NCI-H2081 (cell line): Measurements from ENCODE around the gene IMPA2.
"Not testable (repeated sequence)": the region's sequence is repeated elsewhere in the genome, so short reads cannot be mapped to it uniquely, and the experiment has no call there.

ENCODE experiments used
- DNase-seq, 2 experiments: peaks; one replicate each; lab custom pipeline; 2025; lab: John Stamatoyannopoulos, UW

The IMPA2 gene

GRCh38 chr18:12029786-12030584 is 48.7 kb downstream of the IMPA2 start:
- no peak for DNase-seq

GRCh38 chr18:12030670-12031069 is 49.4 kb downstream of the IMPA2 start:
- no peak for DNase-seq

GRCh38 chr18:12031181-12031580 is 49.9 kb downstream of the IMPA2 start:
- no peak for DNase-seq

GRCh38 chr18:12031846-12032245 is 50.5 kb downstream of the IMPA2 start:
- DNase-seq = no peak

- DNase-seq = no peak
These were observed 51.7 kb downstream of the IMPA2 start for GRCh38 chr18:12032786-12033642.

- DNase-seq = no peak
These were observed 52.3 kb downstream of the IMPA2 start for GRCh38 chr18:12033643-12034025.

GRCh38 chr18:12034241-12035100 is 53.2 kb downstream of the IMPA2 start:
- no peak for DNase-seq

- DNase-seq = no peak
These were observed 54.2 kb downstream of the IMPA2 start for GRCh38 chr18:12035481-12035880.

GRCh38 chr18:12036201-12036751 is 55.0 kb downstream of the IMPA2 start:
- DNase-seq = no peak

- DNase-seq = no peak
These were observed 56.9 kb downstream of the IMPA2 start for GRCh38 chr18:12038082-12038638.

- DNase-seq = peak; percentile 30 to 58
These were observed 57.6 kb downstream of the IMPA2 start for GRCh38 chr18:12038639-12039539.

GRCh38 chr18:12039540-12039930 is 58.2 kb downstream of the IMPA2 start:
- DNase-seq = not testable (repeated sequence)

GRCh38 chr18:12041561-12041960 is 60.3 kb downstream of the IMPA2 start:
- no peak for DNase-seq

GRCh38 chr18:12043811-12044210 is 62.5 kb downstream of the IMPA2 start:
- DNase-seq = no peak

- DNase-seq = no peak
These were observed 63.3 kb downstream of the IMPA2 start for GRCh38 chr18:12044591-12044990.

- no peak for DNase-seq
These were observed 64.9 kb downstream of the IMPA2 start for GRCh38 chr18:12046046-12046750.

GRCh38 chr18:12046751-12047335 is 65.5 kb downstream of the IMPA2 start:
- DNase-seq = no peak

GRCh38 chr18:12048010-12048826 is 66.9 kb downstream of the IMPA2 start:
- no peak for DNase-seq

GRCh38 chr18:12048827-12049175 is 67.5 kb downstream of the IMPA2 start:
- DNase-seq = no peak
